Esophagus squamous epithelium (tissue), 5 donors: ENCODE data around the gene LRIG1. TPM values are rescaled to one million over a fixed set of nuclear protein-coding genes. Genes with fewer than 3 reads are reported as not detected.

Experiments used
- DNase-seq: peaks from one replicate; lab custom pipeline; 2025; lab: John Stamatoyannopoulos, UW
- H3K27ac ChIP-seq, 4 donors: fragments of 200-600 bp; sonication (generic); one replicate each; pipeline ENCODE4 v1.5.1; 2016 to 2019; ENCODE audit warnings: mild to moderate bottlenecking in 1 of 4
- H3K27me3 ChIP-seq, 4 donors: fragments of 200-600 bp; sonication (generic); 1 replicate in 3 of 4; 2 replicates in 1 of 4; pipeline versions ENCODE4 v1.5.1 to v1.6.0; 2017 to 2021; ENCODE audit warnings: antibody characterized with exemption in 1 of 4
- H3K36me3 ChIP-seq, 3 donors: fragments of 200-600 bp; sonication (generic); one replicate each; pipeline ENCODE4 v1.5.1; 2016 to 2019
- H3K4me1 ChIP-seq, 3 donors: fragments of 200-600 bp; sonication (generic); one replicate each; pipeline ENCODE4 v1.5.1; 2017 to 2019
- H3K4me3 ChIP-seq, 4 donors: fragments of 200-600 bp; sonication (generic); 1 replicate in 3 of 4; 2 replicates in 1 of 4; pipeline ENCODE4 v1.5.1; 2016 to 2019; ENCODE audit warnings: mild to moderate bottlenecking in 2 of 4, moderate library complexity in 1 of 4
- H3K9me3 ChIP-seq, 3 donors: fragments of 200-600 bp; sonication (generic); one replicate each; pipeline ENCODE4 v1.5.1; 2016 to 2019
- POLR2A ChIP-seq, 4 donors: fragments of 450-650 bp; IDR thresholded peaks; one replicate each; pipeline ENCODE4 v1.6.1; 2017; ENCODE audit warnings: antibody characterized with exemption in 4 of 4, mild to moderate bottlenecking in 4 of 4, moderate library complexity in 3 of 4
- WGBS, 2 donors: methylation state at CpG; one replicate each; pipeline ENCODE4 v1.1.5; 2018; 5-methylcytosine and 5-hydroxymethylcytosine counted together
- intact Hi-C: fragments of 100-400 bp; cut with DNase I; formaldehyde crosslinking; loops from one replicate; pipeline ENCODE4 v1.15.0; 2022
- total RNA-seq, 4 donors: library from RNA; depleted of rRNA; stranded (reverse); fragments of >200 nt; gene quantifications; one replicate each; pipeline ENCODE4 v1.1.0, GENCODE V29; 2016
- TF ChIP-seq, protein P1 (sequence below), 6 experiments: fragments of 450-650 bp in 4 of 6; fragments of 200-600 bp in 2 of 6; sonication (generic) in 2 of 6; IDR thresholded peaks; one replicate each; pipeline ENCODE4 v1.5.1; 2016 to 2019; ENCODE audit warnings: antibody characterized with exemption in 6 of 6, mild to moderate bottlenecking in 4 of 6, moderate library complexity in 4 of 6
- donor health status: DM: yes; HTN: yes; CAD: no.

Gene LRIG1
- total RNA-seq, 4 donors from 2014 or later, result 7.5 to 30.5 (median 15.1) TPM

DNA sequence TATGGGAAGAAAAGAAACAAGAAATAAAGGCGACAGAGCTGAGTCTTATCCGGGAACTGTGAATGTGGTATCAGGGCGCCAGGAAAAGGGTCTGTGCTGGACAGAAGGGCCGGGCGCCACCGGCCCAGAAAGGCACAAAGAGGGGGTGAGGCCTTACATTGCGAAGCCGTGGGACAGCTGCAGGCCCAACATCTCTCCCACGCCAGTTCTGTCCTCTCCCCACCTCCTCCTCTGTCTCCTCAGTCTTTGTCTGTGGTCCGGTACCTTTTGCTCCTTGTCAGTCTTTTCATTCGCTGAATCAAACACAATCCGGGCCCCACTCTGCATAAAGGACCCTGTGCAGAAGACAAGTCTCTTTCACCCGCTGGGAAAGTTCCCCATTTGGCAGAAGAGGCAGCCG lies 81.8 kb downstream of the LRIG1 start:
- WGBS, 2 donors, result 86 to 87% methylated on average over 11 to 14 of the region's 14 CpGs
- no peaks in the 10 kb centered on the region for H3K27me3 ChIP-seq
- H3K4me3 ChIP-seq, result no peak overlapping the region
- peaks cover 0 to 39% (median 0%) of the 10 kb centered on the region in 3 donors for H3K36me3 ChIP-seq
- peak overlapping the region in 3 of 4 donors; percentile 34 to 61 (median 50) for H3K27ac ChIP-seq
- intact Hi-C loops, result no loop called here
- DNase-seq, result no peak
- TF ChIP-seq POLR2A (IDR thresholded peaks at IDR 0.05), result no peak
- TF ChIP-seq, protein P1, sequence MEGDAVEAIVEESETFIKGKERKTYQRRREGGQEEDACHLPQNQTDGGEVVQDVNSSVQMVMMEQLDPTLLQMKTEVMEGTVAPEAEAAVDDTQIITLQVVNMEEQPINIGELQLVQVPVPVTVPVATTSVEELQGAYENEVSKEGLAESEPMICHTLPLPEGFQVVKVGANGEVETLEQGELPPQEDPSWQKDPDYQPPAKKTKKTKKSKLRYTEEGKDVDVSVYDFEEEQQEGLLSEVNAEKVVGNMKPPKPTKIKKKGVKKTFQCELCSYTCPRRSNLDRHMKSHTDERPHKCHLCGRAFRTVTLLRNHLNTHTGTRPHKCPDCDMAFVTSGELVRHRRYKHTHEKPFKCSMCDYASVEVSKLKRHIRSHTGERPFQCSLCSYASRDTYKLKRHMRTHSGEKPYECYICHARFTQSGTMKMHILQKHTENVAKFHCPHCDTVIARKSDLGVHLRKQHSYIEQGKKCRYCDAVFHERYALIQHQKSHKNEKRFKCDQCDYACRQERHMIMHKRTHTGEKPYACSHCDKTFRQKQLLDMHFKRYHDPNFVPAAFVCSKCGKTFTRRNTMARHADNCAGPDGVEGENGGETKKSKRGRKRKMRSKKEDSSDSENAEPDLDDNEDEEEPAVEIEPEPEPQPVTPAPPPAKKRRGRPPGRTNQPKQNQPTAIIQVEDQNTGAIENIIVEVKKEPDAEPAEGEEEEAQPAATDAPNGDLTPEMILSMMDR (IDR thresholded peaks at IDR 0.05), result no peak
- H3K9me3 ChIP-seq, result peaks cover 0 to 15% (median 8%) of the 10 kb centered on the region in 3 donors
- H3K4me1 ChIP-seq, result peaks cover 0 to 47% (median 1%) of the 10 kb centered on the region in 3 donors

DNA sequence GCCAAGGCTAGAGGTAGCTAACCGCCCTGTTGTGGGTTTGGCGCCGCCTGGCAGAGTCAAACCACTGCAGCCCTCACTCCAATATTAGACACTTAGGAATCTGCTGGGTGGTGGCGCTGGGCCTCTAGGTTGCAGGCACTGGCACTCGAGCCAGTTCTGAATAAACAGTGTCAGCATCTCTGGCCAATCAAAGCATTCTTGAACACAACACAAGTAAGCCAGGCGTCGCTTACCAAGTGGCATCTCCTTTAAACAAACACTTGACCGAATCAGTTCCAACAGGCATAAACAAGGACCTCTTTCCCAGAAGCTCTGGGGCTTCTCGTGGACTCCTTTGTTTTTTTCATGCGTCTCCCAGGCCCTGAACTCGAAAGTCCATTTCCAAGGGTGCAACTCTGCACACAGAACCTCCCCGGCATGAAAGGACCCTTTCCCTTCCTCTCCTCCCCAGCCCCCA lies 82.3 kb downstream of the LRIG1 start:
- Histone ChIP-seq H3K4me3 (no peak overlapping the region), H3K36me3 (peaks cover 0 to 41% (median 0%) of the 10 kb centered on the region in 3 donors), H3K27me3 (no peaks in the 10 kb centered on the region), H3K9me3 (peaks cover 0 to 15% (median 8%) of the 10 kb centered on the region in 3 donors), H3K4me1 (peaks cover 0 to 42% (median 0%) of the 10 kb centered on the region in 3 donors), H3K27ac (peak overlapping the region in 3 of 4 donors; percentile 34 to 61 (median 47))
- WGBS, 2 donors, result 70 to 84% methylated on average over 11 to 12 of the region's 12 CpGs
- TF ChIP-seq, protein P1 (IDR thresholded peaks at IDR 0.05), result no peak
- TF ChIP-seq POLR2A (IDR thresholded peaks at IDR 0.05), result no peak
- no peak for DNase-seq
- intact Hi-C loops, result no loop called here

DNA sequence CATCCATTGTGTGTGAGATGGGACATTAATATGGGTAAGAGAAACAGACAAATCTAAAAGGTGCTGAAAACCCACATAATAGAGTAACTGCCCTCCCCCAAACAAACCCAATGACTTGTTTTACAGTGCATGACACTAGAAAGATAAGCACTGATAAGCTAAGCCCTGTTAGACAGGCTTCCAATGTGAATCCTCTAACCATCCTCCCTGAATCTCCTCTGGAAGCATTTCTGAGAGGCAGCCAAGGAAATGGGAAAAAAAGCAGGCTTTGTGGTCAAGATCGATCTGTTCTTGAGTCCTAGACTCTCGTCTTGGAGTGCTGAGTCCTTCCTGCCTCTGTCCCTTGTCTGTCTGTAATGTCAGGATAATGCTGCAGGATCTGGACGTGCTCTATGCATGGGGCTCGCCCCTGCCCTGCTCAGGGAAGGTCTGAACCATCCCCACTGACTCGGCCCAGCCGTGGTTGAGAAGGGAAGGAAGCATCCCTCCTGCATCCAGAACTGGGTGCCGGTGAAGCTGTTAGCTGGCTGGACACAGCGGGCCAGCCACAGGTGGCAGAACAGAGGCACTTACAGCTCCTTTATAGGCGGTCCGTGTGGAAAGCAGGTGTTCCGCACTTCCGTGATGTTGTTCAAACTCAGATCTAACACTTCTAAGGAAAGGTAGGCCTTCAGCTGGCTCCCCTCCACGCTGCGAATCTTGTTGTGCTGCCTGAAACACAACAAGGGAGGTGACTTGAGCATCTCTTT lies 84.1 kb downstream of the LRIG1 start:
- DNase-seq, result no peak
- Histone ChIP-seq H3K27ac (peak overlapping the region in 3 of 4 donors; percentile 5 to 61 (median 26)), H3K9me3 (peaks cover 0 to 6% (median 5%) of the 10 kb centered on the region in 3 donors), H3K36me3 (peaks cover 0 to 53% (median 0%) of the 10 kb centered on the region in 3 donors), H3K4me3 (no peak overlapping the region), H3K27me3 (no peaks in the 10 kb centered on the region), H3K4me1 (peaks cover 0 to 42% (median 0%) of the 10 kb centered on the region in 3 donors)
- intact Hi-C loops, result no loop called here
- 75 to 93% methylated on average over 9 to 10 of the region's 14 CpGs for WGBS, 2 donors
- TF ChIP-seq, protein P1 (IDR thresholded peaks at IDR 0.05), result no peak
- TF ChIP-seq POLR2A (IDR thresholded peaks at IDR 0.05), result no peak

DNA sequence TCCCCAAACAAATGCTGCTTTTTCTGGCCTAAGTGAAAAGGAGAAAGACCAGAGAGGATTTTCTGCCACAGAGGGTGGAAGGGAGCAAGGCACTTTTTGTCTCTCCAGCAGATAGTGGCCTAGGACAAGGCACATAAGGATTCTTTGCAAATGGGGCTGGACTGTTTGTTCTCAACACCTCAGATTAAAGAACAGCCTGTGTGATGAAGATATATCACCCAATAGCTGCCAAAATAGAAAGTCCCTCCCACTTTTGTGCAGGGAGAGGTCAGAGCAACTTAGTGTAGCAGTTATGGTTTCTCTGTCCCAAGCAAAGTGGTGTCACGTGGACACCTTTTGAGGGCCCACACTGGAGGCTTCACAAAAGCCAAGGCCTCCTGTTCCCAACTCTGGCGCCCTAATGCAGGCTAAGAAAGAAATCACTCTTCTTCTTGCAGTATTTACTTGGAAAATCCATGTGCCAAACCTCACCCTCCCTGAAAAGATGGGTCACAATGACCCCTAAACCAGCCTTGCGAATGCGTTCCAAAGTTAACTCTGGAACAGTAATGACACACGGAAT lies 84.9 kb downstream of the LRIG1 start:
- Histone ChIP-seq H3K4me3 (no peak overlapping the region), H3K4me1 (peaks cover 0 to 42% (median 0%) of the 10 kb centered on the region in 3 donors), H3K27ac (peak overlapping the region in 3 of 4 donors; percentile 5 to 61 (median 51)), H3K27me3 (no peaks in the 10 kb centered on the region), H3K9me3 (no peaks in the 10 kb centered on the region), H3K36me3 (peaks cover 0 to 61% (median 0%) of the 10 kb centered on the region in 3 donors)
- intact Hi-C loops, result no loop called here
- WGBS, 2 donors, result 68 to 76% methylated on average over 5 of the region's 5 CpGs
- TF ChIP-seq, protein P1 (IDR thresholded peaks at IDR 0.05), result no peak
- DNase-seq, result no peak

DNA sequence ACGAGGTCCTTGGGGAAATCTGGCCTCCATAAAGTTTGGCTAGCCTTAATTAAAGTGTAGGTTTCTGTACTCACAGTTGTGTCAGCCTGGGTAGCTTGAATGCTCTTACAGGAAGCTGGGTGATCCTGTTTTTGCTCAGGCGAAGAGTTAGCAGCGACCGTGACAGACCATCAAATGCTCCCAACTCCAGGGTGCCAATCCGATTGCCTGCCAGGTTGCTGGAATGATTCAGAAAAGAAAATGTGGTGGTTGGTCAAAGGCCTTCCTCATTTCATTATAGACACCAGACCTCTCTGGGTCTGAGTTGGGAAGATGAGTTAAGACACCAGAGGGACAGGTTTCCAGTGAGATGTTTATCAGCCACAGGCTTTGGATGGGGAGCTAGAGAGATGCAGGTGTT lies 86.0 kb downstream of the LRIG1 start:
- no peaks in the 10 kb centered on the region for H3K9me3 ChIP-seq
- peaks cover 0 to 72% (median 0%) of the 10 kb centered on the region in 3 donors for H3K36me3 ChIP-seq
- whole genome bisulfite sequencing, 2 donors, result 87 to 100% methylated on average over 5 of the region's 5 CpGs
- no peak for TF ChIP-seq POLR2A (IDR thresholded peaks at IDR 0.05)
- TF ChIP-seq, protein P1 (IDR thresholded peaks at IDR 0.05), result no peak
- H3K4me1 ChIP-seq, result peaks cover 0 to 42% (median 0%) of the 10 kb centered on the region in 3 donors
- H3K4me3 ChIP-seq, result no peak overlapping the region
- intact Hi-C loops, result no loop called here
- peak overlapping the region in 1 of 4 donors; percentile 61 for H3K27ac ChIP-seq
- no peak for DNase-seq
- H3K27me3 ChIP-seq, result no peaks in the 10 kb centered on the region
